ENCODE results near the gene VAV2. TPM values are rescaled to one million over a fixed set of nuclear protein-coding genes. Genes with fewer than 3 reads are reported as not detected.

Gene VAV2
- total RNA-seq, 1 experiment from 2014 or later: 24.7 TPM

- Histone ChIP-seq H3K4me3 (ENCODE audit: low read depth in 2 of 2, low read length in 2 of 2) (no peak overlapping the region), H3K4me1 (ENCODE audit: control insufficient read depth, insufficient read depth, low read length) (no peaks in the 10 kb centered on the region), H3K27me3 (ENCODE audit: control insufficient read depth, insufficient read depth, low read length) (no peaks in the 10 kb centered on the region), H3K9me3 (ENCODE audit: control insufficient read depth, insufficient read depth, low read depth, low read length) (no peaks in the 10 kb centered on the region), H3K36me3 (ENCODE audit: control insufficient read depth, insufficient read depth, low read length) (no peaks in the 10 kb centered on the region), H3K27ac (ENCODE audit: low read length) (no peak overlapping the region)
- ATAC-seq: no peak
- intact Hi-C loops (cut with micrococcal nuclease; ENCODE audit: unreplicated experiment): no loop called here
- no peak for DNase-seq (ENCODE audit: low read depth, low spot score)
- TF ChIP-seq POLR2AphosphoS5 (IDR thresholded peaks at IDR 0.05; ENCODE audit: low read depth, low read length) (no peak), REST (IDR thresholded peaks at IDR 0.05; ENCODE audit: insufficient read depth in 1 of 2, low read depth in 2 of 2, low read length in 1 of 2) (no peak), TCF7L2 (IDR thresholded peaks at IDR 0.05; ENCODE audit: low read depth, low read length) (no peak), CTCF (IDR thresholded peaks at IDR 0.05) (no peak), SIN3A (IDR thresholded peaks at IDR 0.05; ENCODE audit: borderline replicate concordance, insufficient read depth, low read depth, low read length) (no peak)
- no TSS peak for BruUV-seq (replicated peaks)
- CTCF ChIA-PET: no interaction called here
- in situ Hi-C loops (cut with HindIII; ENCODE audit: low pct_unique_long_range_greater_than_20kb, low sequenced_read_pairs): no loop called here
- POLR2A ChIA-PET: no interaction called here
Measured at GRCh38 chr9:133763272-133764183, 228.6 kb downstream of the VAV2 start.

GRCh38 chr9:133762488-133763271 is 229.4 kb downstream of the VAV2 start:
- in situ Hi-C loops (cut with HindIII; ENCODE audit: low pct_unique_long_range_greater_than_20kb, low sequenced_read_pairs): no loop called here
- H3K27me3 ChIP-seq (ENCODE audit: control insufficient read depth, insufficient read depth, low read length): no peaks in the 10 kb centered on the region
- no peak overlapping the region for H3K27ac ChIP-seq (ENCODE audit: low read length)
- CTCF ChIA-PET: no interaction called here
- H3K36me3 ChIP-seq (ENCODE audit: control insufficient read depth, insufficient read depth, low read length): no peaks in the 10 kb centered on the region
- H3K4me3 ChIP-seq (ENCODE audit: low read depth in 2 of 2, low read length in 2 of 2): no peak overlapping the region
- intact Hi-C loops (cut with micrococcal nuclease; ENCODE audit: unreplicated experiment): no loop called here
- BruUV-seq (replicated peaks): no TSS peak
- no peak for ATAC-seq
- no peak for TF ChIP-seq REST (IDR thresholded peaks at IDR 0.05; ENCODE audit: insufficient read depth in 1 of 2, low read depth in 2 of 2, low read length in 1 of 2)
- no peak for TF ChIP-seq POLR2AphosphoS5 (IDR thresholded peaks at IDR 0.05; ENCODE audit: low read depth, low read length)
- no peak for TF ChIP-seq TCF7L2 (IDR thresholded peaks at IDR 0.05; ENCODE audit: low read depth, low read length)
- no peak for TF ChIP-seq SIN3A (IDR thresholded peaks at IDR 0.05; ENCODE audit: borderline replicate concordance, insufficient read depth, low read depth, low read length)
- TF ChIP-seq CTCF (IDR thresholded peaks at IDR 0.05): no peak
- no peaks in the 10 kb centered on the region for H3K4me1 ChIP-seq (ENCODE audit: control insufficient read depth, insufficient read depth, low read length)
- no peak for DNase-seq (ENCODE audit: low read depth, low spot score)
- POLR2A ChIA-PET: no interaction called here
- H3K9me3 ChIP-seq (ENCODE audit: control insufficient read depth, insufficient read depth, low read depth, low read length): no peaks in the 10 kb centered on the region
